ENCODE results near the gene KRT6B.
"Not testable (repeated sequence)": the region's sequence is repeated elsewhere in the genome, so short reads cannot be mapped to it uniquely, and the experiment has no call there.

The KRT6B gene

DNA sequence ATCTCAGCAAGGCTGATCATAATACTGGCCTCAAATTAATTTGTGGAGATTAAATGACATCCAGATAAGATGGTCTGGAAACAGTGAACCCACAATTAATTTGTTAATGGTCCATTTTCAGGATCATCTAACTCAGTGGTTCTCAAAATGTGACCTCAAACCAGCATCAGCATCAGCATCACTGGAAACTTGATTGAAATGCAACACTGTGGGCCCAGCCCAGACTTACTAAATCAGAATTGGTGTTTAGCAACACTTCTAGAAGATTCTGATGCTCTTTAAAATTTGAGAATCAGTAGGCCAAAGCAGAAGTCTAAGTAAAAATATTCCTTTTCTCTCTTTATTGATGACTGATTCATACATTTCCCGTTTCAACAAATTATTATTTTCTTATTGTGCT lies 35.2 kb downstream of the KRT6B start:
- FAIRE-seq (no peak), DNase-seq (ENCODE audit: insufficient read length, low spot score) (no peak)

DNA sequence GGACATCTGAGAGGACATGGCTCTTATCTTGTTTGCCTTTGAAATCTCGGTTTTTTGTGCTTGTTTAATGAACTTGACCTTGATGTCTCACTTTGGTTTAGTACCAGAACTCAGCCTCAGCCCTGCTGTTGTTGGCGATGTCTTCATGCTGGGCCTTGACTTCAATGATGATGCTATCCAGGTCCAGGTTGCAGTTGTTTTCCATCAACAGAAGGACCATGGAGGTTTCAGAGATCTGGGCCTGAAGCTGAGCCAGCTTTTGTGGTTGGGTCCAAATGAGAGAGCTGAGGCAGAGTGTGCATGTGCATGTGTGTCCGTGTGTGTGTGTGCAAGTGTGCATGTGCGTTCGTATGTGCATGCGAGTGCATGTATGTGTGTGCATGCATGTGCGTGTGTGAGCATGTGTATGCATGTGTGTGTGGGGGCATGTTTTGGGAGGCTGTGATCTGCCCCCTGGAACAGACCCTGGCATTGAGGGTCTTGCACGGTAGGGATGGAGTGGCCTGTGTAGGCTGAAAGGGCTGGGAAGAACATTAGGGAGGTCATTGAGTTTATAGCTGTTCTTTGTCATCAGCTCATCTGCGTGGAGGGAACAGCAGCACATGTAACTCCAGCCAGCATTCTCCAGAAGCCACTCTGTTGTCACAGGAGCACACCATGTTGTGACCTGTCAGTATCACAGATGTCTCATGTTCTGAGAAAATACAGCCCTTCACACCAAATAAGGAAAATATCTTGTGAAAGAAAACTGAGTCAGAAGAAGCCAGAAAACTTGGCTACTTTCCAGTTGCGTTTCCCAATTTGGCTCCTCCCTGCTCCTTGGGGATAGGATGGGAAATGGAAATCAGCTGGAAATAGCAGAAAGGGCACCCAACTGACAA lies 35.8 kb downstream of the KRT6B start:
- DNase-seq (ENCODE audit: insufficient read length, low spot score) (no peak), FAIRE-seq (peak; percentile 93)

DNA sequence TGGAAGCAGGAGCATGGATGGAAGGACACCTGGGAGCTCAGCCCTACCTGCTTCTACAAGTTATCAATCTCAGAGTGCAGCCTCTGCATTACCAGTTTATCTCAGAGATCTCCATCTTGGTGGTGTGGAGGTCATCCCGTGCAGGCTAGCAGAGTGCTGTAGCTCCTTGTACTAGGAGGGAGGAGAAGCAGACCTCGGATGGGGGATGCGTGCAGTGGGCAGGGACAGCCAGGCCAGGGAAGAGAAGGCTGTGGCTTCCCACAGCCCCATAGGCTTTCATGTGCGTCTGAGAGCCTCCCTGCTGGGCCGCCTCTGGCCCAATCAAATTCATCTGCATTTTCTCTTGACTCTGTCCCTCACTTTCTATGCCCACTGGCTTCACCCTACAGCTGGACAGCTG lies 37.0 kb downstream of the KRT6B start:
- DNase-seq (ENCODE audit: insufficient read length, low spot score) (no peak), FAIRE-seq (no peak)

DNA sequence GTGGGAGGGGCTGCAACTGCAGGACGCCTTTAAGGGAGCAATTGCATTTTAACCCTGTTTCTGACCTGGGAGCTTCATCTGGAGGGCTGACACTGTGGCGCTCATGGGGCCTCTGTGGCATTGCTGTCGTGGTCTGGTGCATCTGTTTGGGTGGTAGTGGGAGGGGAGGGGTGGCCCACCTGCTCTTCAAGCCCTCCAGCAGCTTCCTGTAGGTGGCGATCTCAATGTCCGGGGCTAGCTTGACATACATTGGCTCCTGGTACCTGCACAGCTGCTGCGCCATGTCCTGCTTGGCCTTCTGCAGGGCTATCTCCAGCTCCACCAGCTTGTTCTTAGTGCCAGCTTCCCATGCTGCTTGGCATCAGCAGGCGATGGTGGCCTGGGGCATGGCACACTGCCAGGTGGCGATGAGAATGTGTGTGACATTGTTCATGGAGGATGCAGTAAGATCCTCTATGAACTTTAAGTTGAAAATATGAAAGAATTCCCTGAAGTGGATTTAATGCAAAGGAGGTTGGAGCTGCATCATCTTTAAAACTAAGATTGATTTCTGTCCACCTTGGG lies 38.1 kb downstream of the KRT6B start:
- FAIRE-seq (peak; percentile 23), DNase-seq (ENCODE audit: insufficient read length, low spot score) (no peak)

GRCh38 chr12:52413202-52413601 lies 38.7 kb downstream of the KRT6B start:
- no peak for DNase-seq (ENCODE audit: insufficient read length, low spot score)

GRCh38 chr12:52411815-52412214 lies 40.1 kb downstream of the KRT6B start:
- FAIRE-seq, result no peak
- no peak for DNase-seq (ENCODE audit: insufficient read length, low spot score)

More at GRCh38 chr12:52413202-52413601, 38.7 kb downstream of the KRT6B start:
- FAIRE-seq, result no peak

GRCh38 chr12:52410589-52411248 lies 41.2 kb downstream of the KRT6B start:
- not testable (repeated sequence) for FAIRE-seq; DNase-seq (ENCODE audit: insufficient read length, low spot score)

- DNase-seq (ENCODE audit: insufficient read length, low spot score), result no peak
- no peak for FAIRE-seq
Observed at GRCh38 chr12:52407918-52408317, 44.0 kb downstream of the KRT6B start.

DNA sequence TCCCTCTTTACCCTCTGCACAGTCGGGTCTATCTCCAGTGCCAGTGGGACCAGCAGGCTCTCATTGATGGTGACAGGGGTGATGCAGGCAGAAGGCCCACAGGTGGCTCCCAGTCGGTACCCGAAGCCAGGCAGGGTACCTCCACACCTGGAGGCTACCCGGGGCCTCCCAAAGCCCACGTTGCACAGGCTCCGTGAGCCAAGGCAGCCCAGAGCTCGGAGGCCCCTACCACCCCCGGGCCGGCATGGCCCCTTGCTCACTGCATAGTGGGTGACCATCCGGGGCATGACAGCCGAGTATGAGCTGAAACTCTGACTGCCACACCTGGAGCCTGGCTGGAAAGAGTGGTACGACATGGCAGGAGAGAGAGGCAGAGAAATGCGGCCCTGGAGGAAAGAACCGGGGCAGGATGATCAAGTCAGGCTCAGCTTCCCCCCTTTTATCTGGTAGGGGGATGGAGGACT lies 46.0 kb downstream of the KRT6B start, which contains the start of gene KRT82:
TSS of gene KRT82 (minus strand) at position 414 of the 464 bp plus-strand sequence. CDS start at position 356, 58 bp downstream.
- no peak for DNase-seq (ENCODE audit: insufficient read length, low spot score)
- FAIRE-seq, result no peak

DNA sequence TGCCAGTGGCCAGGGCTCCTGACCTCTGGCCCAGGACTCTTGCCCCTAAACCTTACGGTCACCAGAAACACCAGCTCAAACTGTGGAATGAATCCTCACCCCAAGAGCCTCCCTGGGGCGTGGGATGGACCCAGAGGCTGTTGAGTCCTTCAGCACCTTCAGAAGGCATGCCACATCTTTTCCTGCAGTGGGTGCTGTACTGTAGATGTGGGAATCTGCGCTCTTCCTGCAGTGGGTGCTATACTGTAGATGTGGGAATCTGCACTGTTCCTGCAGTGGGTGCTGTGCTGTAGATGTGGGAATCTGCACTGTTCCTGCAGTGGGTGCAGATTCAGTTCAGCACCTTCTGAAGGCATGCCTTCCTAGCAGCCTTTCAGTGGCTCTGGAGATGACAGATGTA lies 47.0 kb downstream of the KRT6B start:
- DNase-seq (ENCODE audit: insufficient read length, low spot score) (no peak), FAIRE-seq (no peak)

GRCh38 chr12:52403561-52403960 lies 48.4 kb downstream of the KRT6B start:
- FAIRE-seq (no peak), DNase-seq (ENCODE audit: insufficient read length, low spot score) (no peak)

DNA sequence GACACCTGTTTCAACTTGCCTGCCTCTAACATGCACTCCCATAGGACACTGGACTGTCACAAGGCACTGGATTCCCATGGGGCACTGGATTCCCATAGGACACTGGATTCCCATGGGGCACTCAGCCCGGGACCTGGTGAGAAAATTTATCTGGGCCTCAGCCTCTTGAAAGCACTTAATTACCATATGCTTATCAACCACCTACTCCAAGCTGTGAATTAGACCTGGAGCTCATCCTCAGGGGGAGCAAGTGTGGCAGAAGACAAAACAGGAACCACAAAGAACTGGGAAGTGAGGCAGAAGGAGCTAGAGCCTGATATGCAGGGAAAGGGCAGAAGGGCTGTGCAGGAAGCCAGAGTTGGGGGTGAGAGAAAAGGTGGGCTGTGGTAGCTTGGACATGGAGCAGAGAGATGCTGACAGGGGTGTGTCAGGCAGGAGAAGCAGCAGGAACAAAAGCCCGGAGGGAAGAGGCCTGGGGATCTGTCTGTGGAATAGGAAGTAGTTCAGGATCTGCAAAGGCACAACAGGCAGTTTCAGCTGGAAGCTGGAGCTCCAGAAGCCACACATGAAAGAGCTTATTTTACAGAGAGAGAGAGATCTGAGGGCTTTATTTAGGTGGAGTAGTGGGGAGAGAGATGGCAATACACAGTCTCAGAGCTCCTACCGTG lies 48.9 kb downstream of the KRT6B start:
- DNase-seq (ENCODE audit: insufficient read length, low spot score) (no peak), FAIRE-seq (no peak)

- DNase-seq (ENCODE audit: insufficient read length, low spot score) (no peak), FAIRE-seq (no peak)
Observed at GRCh38 chr12:52402377-52402776, 49.6 kb downstream of the KRT6B start.

GRCh38 chr12:52401926-52402325 lies 50.0 kb downstream of the KRT6B start:
- DNase-seq (ENCODE audit: insufficient read length, low spot score), result no peak
- no peak for FAIRE-seq

- DNase-seq (ENCODE audit: insufficient read length, low spot score) (no peak), FAIRE-seq (no peak)
Observed at GRCh38 chr12:52401526-52401925, 50.4 kb downstream of the KRT6B start.

DNA sequence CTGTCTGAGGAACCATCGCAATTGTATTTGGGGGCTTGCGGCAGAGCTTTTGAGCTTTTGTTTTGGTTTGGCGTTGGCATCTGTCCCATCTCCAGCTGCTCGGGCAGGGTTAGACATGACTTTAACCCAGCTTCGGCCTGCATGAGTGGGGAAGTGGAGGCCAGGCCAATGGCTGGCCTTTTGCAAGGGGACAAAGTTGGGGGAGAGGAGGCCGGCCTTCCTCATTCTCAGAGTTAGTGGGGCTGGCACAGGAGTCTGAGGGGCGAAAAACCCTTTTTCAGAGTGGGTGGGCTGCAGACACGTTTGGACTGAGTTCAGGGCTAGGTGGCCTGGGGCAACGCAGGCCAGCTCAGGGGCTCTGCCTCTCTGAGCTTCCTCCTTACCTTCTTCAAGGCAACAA lies 51.0 kb downstream of the KRT6B start:
- DNase-seq (ENCODE audit: insufficient read length, low spot score), result no peak

DNA sequence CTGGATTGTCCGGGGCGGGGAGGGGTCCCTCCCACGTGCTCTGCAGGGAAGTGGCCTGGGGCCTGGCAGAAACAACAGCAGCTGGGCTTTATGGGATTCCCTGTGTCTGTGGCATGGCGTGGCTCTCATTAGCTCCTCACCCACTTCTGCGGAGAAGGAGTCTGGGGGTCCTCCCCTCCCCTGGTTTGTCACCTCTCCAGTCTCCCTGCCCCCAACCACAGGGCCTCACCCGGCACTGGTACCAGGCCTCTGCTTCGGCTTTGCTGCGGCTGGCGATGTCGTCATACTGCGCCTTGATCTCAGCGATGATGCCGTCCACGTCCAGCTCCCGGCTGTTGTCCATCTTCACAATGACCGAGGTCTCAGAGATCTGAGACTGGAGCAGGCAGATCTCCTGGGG lies 52.2 kb downstream of the KRT6B start:
- FAIRE-seq (no peak), DNase-seq (ENCODE audit: insufficient read length, low spot score) (no peak)

More for the DNA sequence above, 51.0 kb downstream of the KRT6B start:
- FAIRE-seq, result no peak

- DNase-seq (ENCODE audit: insufficient read length, low spot score) (no peak), FAIRE-seq (no peak)
Observed at GRCh38 chr12:52398176-52398575, 53.8 kb downstream of the KRT6B start.

GRCh38 chr12:52396656-52397055 lies 55.3 kb downstream of the KRT6B start:
- FAIRE-seq, result no peak
- no peak for DNase-seq (ENCODE audit: insufficient read length, low spot score)

Measured in HTR-8/SVneo (cell line).